Gastrocnemius medialis (tissue), 4 donors: ENCODE data around the gene FBXO42.

Experiments used
- POLR2A ChIP-seq, 2 donors: fragments of 450-650 bp; IDR thresholded peaks; one replicate each; pipeline ENCODE4 v1.6.1; 2017; ENCODE audit warnings: antibody characterized with exemption in 2 of 2, mild to moderate bottlenecking in 2 of 2, moderate library complexity in 2 of 2
- TF ChIP-seq, protein P1 (sequence below), 5 experiments: fragments of 450-650 bp in 3 of 5; fragments of 200-600 bp in 2 of 5; sonication (generic) in 2 of 5; IDR thresholded peaks in 4 of 5; conservative IDR thresholded peaks in 1 of 5; 1 replicate in 4 of 5; 2 replicates in 1 of 5; pipeline ENCODE4 v1.5.1; 2016 to 2019; ENCODE audit warnings: antibody characterized with exemption in 5 of 5, mild to moderate bottlenecking in 3 of 5, moderate library complexity in 3 of 5

GRCh38 chr1:16226490-16227179, 125.6 kb downstream of the FBXO42 start:
- TF ChIP-seq, protein P1, sequence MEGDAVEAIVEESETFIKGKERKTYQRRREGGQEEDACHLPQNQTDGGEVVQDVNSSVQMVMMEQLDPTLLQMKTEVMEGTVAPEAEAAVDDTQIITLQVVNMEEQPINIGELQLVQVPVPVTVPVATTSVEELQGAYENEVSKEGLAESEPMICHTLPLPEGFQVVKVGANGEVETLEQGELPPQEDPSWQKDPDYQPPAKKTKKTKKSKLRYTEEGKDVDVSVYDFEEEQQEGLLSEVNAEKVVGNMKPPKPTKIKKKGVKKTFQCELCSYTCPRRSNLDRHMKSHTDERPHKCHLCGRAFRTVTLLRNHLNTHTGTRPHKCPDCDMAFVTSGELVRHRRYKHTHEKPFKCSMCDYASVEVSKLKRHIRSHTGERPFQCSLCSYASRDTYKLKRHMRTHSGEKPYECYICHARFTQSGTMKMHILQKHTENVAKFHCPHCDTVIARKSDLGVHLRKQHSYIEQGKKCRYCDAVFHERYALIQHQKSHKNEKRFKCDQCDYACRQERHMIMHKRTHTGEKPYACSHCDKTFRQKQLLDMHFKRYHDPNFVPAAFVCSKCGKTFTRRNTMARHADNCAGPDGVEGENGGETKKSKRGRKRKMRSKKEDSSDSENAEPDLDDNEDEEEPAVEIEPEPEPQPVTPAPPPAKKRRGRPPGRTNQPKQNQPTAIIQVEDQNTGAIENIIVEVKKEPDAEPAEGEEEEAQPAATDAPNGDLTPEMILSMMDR (IDR thresholded peaks at IDR 0.05 in 4 of 5, conservative IDR thresholded peaks at IDR 0.05 in 1 of 5): no peak
- TF ChIP-seq POLR2A (IDR thresholded peaks at IDR 0.05): no peak
